H54 (cell line): ENCODE results near the gene CYCS.
"Not testable (repeated sequence)": the region's sequence is repeated elsewhere in the genome, so short reads cannot be mapped to it uniquely, and the experiment has no call there.

ENCODE experiments used
- DNase-seq: peaks from one replicate; pipeline ENCODE4 v3.0.0; 2011; ENCODE audit warnings: low spot score, mixed read lengths; ENCODE audit not compliant: insufficient read length
- FAIRE-seq: peaks from 3 replicates; lab custom pipeline; 2011; peaks lifted over from hg19 to GRCh38; lab: Jason Lieb, UNC
- POLR2A ChIP-seq: IDR thresholded peaks from 2 replicates; pipeline ENCODE4 v1.6.1; 2011; ENCODE audit warnings: low read depth, mild to moderate bottlenecking, low read length

Gene CYCS

DNA sequence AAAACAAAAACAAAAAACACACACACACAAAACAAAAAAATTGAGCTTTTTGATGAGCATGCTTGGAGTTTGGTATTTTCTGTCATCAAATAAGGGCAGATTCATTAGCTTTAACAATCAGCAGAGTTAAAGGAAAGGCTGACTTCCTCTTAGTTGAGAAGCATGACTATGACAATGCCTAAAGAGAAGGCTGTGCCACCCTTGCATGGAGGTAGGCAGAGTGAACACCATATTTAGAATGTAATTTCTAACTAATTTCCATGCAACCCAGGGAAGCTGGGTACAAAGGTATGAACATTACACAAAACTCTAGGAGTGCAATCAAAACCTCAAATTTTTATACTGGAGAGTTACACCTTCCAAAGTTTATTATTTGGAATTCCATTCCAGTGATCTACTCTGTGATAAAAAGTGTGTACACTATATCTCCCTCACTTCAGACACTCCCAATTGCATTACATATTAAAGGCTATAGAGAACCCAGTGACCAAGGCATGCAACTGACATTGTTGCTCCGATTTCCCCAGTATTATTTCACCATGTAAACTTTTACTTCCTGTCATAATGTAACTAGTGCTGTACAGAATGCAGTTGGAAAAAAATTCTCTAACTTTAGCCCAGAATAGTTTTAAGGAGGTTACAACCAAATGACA, 9.4 kb upstream of the CYCS start:
- no peak for TF ChIP-seq POLR2A
- no peak for FAIRE-seq
- DNase-seq = no peak

GRCh38 chr7:25132430-25132829, 7.4 kb upstream of the CYCS start:
- DNase-seq (no peak), FAIRE-seq (no peak)

DNA sequence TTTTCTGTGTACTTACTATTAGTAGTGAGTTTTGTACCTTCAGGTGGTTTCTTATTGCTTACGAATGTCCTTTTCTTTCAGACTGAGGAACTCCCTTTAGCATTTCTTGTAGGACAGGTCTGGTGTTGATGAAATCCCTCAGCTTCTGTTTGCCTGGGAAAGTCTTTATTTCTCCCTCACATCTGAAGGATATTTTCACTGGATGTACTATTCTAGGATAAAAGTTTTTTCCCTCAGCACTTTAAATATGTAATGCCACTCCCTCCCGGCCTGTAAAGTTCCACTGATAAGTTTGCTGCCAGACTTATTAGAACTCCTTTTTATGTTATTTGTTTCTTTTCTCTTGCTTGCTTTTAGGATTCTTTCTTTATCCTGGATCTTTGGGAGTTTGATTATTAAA, 1.7 kb upstream of the CYCS start:
- FAIRE-seq = no peak
- no peak for TF ChIP-seq POLR2A
- DNase-seq = no peak

More at GRCh38 chr7:25132430-25132829, 7.4 kb upstream of the CYCS start:
- TF ChIP-seq POLR2A = no peak

DNA sequence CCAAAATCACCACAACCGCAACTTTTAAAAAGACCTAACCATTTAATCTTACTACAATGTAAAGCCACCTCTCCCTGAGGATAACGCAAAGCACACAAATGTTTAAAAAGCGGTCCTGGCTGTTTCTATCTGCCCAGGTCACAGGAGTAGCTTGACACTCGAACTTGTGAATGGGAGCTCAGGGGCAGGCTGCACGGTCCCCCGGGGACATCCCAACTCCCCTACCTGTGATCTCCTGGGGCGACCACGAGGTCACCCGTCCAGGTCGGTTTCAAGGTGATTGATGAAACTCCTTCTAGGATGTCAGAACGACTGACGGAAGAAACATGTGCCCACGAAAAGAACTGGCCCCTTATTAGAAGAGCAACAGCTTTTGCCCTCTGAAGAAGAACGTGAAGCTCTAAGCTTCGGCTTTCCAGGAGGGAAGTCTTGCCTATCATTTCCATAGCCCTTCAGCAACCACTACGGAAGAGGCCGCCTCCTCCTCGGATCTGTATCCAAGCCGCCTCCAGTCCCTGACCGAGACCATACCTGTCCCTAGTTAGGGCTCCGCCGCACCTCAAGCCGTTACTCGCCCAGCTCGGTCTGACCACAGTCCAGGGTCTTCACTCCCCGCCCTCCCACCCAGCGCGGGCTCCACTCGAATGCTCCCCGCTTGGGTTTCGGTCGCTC, 459 bp downstream of the CYCS start:
- TF ChIP-seq POLR2A = no peak
- DNase-seq (no peak), FAIRE-seq (no peak)

DNA sequence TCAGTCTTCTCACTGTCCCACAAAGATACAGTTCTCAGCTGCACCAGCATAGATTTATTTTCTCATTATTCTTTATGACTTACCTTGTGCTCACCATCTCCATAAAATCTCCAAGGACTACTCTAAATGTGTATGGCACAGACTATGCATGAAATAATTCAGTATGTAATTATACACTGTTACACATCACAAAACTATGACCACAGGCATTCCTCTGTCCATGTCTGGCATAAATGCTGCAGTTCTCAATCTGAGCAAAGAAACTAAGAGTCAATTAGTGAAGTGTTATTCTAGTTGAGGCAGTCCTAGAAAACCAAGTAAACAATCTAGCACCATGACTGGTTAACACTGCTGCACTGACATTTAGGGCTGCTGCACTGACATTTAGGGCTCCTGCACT, 2.7 kb downstream of the CYCS start:
- TF ChIP-seq POLR2A = no peak
- no peak for DNase-seq
- FAIRE-seq = no peak

GRCh38 chr7:25121599-25121998, 3.5 kb downstream of the CYCS start:
- FAIRE-seq (no peak), DNase-seq (no peak)
- no peak for TF ChIP-seq POLR2A

DNA sequence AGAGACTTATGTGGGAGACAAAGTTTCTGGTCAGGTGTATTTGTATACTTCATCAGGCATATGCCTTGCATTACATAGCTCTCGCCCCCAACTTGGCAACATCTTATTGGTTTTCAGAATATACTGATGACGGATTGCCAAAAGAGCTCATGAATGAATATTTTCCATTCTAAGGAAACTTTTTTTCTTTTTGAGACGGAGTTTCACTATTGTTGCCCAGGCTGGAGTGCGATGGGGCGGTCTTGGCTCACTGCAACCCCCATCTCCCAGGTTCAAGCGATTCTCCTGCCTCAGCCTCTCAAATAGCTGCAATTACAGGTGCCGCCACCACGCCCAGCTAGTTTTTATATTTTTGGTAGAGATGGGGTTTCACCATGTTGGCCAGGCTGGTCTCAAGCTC, 6.0 kb downstream of the CYCS start:
- TF ChIP-seq POLR2A = no peak
- FAIRE-seq = no peak
- DNase-seq = no peak

GRCh38 chr7:25118048-25118753, 6.9 kb downstream of the CYCS start:
- FAIRE-seq (no peak), DNase-seq (no peak)
- no peak for TF ChIP-seq POLR2A

DNA sequence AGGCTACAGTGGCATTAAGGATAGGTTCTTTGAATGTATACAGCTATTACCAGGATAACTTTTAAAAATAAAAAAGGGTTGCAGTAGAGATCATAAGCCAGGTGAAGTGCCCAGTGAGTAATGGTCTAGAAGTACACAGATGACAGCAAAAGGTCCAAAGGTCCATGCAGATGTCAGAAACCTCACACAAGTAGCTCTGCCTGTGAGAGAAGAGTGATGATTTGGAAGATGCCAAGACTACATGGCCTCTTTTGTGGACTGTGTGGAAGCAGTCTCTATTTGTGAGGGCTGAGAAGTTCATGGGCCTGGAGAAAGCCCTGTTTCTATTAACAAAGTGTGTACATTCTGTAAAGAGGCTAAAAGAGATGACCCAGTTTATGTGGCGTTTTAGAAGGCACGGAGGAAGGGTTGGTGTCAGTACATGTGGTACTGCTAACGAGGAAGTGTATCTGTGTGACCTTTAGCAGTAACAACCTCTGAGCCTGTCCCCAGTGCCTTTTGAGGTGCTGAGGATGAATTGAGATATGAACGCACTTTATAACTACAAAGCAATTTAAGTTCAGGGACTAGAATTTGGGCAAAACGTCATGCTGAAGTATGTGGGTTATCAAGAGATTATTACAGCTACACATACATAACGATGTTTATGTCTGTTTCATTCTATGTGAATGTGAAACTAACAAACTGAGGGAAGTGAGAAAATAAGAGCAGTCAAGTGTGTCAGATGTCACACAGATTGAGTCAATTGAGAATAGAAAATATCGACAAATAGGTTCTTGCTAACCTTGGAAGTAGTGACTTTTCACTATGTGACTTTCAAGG, 7.6 kb downstream of the CYCS start:
- DNase-seq (no peak), FAIRE-seq (no peak)
- no peak for TF ChIP-seq POLR2A

DNA sequence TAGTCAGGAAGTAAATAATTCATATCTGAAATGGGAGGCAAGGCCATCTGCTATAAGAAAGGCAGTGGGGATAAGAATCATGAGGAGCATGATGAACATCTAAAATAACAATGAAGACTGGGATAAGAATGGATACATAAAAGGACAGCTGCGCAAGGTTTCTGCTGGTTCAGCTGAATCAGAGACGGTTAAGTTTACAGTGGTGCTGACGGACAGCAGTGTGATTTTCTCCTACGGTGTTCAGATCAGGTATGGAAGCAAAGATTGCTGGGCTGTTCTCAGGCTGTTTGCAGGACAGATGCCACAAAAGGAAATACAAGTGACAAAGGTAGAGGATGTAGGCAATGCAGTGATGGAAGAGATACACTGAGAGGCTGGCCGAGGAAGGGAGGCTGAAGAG, 8.4 kb downstream of the CYCS start:
- no peak for TF ChIP-seq POLR2A
- no peak for DNase-seq
- no peak for FAIRE-seq

DNA sequence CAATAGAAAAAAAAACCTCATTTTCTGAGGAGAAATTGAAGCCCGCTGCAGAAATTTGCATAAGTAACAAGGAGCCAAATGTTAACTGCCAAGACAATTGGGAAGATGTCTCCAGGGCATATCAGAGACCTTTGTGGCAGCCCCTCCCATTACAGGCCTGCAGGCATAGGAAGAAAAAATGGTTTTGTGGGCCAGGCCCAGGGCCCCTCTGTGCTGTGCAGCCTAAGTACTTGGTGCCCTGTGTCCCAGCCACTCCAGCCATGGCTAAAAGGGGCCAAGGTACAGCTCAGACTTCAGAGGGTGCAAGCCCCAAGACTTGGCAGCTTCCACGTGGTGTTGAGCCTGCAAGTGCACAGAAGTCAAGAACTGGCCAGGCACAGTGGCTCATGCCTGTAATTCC, 14.5 kb downstream of the CYCS start:
- FAIRE-seq = not testable (repeated sequence)

DNA sequence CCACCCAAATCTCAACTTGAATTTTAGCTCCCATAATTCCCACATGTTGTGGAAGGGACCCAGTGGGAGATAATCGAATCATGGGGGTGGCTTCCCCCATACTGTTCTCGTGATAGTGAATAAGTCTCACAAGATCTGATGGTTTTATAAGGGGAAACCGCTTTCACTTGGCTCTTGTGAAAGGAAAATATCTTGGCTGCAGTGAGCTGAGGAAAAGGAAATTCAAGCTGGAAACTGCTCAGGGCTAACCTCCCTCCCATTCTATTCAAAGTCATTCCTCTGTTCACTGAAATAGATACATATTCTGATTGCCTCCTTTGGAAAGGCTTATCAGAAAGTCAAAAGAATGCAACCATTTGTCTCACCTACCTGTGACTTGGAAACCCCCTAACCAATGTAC, 15.8 kb downstream of the CYCS start:
- TF ChIP-seq POLR2A = no peak
- FAIRE-seq (no peak), DNase-seq (no peak)

More for the DNA sequence above, 14.5 kb downstream of the CYCS start:
- DNase-seq = not testable (repeated sequence)

GRCh38 chr7:25105911-25106310, 19.1 kb downstream of the CYCS start:
- FAIRE-seq (no peak), DNase-seq (no peak)
- TF ChIP-seq POLR2A = no peak

- FAIRE-seq (no peak), DNase-seq (no peak)
- TF ChIP-seq POLR2A = no peak
Observed at GRCh38 chr7:25103773-25104172, 21.3 kb downstream of the CYCS start.

DNA sequence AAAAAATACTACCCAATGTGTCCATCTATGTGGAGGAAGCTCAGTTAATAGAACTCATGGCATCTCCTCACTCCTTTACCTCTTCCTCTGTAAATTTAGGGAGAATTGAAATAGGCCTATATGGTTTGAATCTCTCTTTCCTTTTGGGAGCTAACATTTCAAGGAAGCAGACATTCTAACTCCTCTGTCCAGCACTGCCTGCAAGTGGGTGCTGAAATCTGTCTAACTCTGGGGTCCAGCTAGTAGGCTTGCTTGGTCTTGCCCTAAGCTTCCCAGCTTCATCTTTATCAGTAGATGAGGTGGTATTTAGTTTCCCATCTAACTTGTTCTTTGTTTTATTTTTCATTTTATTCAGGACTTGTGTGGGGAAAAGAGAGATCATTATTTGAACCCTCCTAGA, 23.2 kb downstream of the CYCS start:
- FAIRE-seq = no peak
- TF ChIP-seq POLR2A = no peak

More for the DNA sequence above, 23.2 kb downstream of the CYCS start:
- DNase-seq = no peak
